Measurements from ENCODE around the gene PIGL.

Gene PIGL

DNA sequence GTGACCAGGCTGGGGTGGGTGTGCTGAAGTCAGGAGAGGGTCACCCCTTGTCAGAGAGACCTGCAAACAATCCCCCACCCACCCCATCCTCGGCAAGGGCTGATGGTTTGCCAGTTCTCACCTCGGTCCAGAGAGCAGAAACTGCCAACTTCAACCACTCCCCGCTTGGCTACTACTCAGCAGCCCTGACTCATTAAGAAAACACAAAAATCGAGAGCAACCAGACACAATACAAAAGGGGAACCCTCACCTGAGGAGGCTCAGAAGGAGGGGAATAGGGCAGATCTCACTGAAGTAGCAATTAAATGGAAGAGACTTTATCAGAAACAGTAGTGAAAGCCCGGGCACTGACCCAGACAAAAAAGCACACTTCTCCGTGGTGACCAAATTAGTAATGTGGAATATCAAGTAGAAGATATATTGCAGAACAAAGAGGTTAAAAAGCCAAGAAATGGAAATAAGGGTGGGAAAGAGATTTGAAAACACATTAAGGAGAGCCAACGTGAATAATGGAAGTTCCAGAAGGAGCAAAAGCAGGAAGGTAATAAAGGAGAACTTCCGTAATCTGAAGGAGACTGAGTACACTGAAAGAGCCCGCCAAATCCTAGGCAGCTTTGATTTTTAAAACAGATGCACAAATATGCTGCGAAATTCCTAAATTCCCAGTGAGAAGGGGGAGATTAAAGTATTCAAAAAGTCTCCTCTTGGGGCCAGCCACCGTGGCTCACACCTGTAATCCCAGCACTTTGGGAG lies 112.7 kb downstream of the PIGL start:
- DNase-seq, result peak; percentile 40 to 68
- H3K27ac ChIP-seq, result peak overlapping the region in 1 of 2 donors; percentile 40

DNA sequence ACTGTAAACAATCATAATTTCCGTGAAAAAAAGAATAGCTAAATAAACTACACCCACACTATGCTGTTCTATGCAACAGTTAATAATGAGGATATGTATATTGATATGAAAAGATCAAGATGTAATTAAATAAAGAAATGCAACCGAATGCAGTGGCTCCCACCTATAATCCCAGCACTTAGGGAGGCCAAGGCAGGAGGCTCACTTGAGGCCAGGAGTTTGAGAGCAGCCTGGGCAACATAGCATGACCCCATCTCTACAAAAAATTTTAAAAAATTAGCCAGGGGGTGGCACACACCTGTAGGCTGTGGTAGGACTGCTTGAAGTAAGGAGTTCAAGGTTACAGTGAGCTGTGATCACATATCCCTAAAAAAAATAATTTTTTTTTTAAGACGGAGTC lies 121.4 kb downstream of the PIGL start:
- Histone ChIP-seq H3K4me1 (no peaks in the 10 kb centered on the region), H3K27me3 (no peaks in the 10 kb centered on the region), H3K36me3 (peaks cover 5 to 13% (median 8%) of the 10 kb centered on the region in 3 donors), H3K9me3 (no peaks in the 10 kb centered on the region), H3K4me3 (no peak overlapping the region), H3K27ac (no peak overlapping the region)
- TF ChIP-seq, protein P1, sequence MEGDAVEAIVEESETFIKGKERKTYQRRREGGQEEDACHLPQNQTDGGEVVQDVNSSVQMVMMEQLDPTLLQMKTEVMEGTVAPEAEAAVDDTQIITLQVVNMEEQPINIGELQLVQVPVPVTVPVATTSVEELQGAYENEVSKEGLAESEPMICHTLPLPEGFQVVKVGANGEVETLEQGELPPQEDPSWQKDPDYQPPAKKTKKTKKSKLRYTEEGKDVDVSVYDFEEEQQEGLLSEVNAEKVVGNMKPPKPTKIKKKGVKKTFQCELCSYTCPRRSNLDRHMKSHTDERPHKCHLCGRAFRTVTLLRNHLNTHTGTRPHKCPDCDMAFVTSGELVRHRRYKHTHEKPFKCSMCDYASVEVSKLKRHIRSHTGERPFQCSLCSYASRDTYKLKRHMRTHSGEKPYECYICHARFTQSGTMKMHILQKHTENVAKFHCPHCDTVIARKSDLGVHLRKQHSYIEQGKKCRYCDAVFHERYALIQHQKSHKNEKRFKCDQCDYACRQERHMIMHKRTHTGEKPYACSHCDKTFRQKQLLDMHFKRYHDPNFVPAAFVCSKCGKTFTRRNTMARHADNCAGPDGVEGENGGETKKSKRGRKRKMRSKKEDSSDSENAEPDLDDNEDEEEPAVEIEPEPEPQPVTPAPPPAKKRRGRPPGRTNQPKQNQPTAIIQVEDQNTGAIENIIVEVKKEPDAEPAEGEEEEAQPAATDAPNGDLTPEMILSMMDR (IDR thresholded peaks at IDR 0.05), result no peak
- intact Hi-C loops (cut with DNase I; ENCODE audit: low total_unique reads), result no loop called here
- no peak for DNase-seq

More for the DNA sequence above, 112.7 kb downstream of the PIGL start:
- peaks cover 0 to 15% (median 9%) of the 10 kb centered on the region in 4 donors for H3K4me1 ChIP-seq
- H3K4me3 ChIP-seq, result peak overlapping the region; percentile 34 to 36
- H3K36me3 ChIP-seq, result peaks cover 16 to 21% (median 17%) of the 10 kb centered on the region in 3 donors
- TF ChIP-seq, protein P1 (IDR thresholded peaks at IDR 0.05), result no peak
- no peaks in the 10 kb centered on the region for H3K9me3 ChIP-seq
- no peaks in the 10 kb centered on the region for H3K27me3 ChIP-seq
- intact Hi-C loops (cut with DNase I; ENCODE audit: low total_unique reads), result no loop called here

DNA sequence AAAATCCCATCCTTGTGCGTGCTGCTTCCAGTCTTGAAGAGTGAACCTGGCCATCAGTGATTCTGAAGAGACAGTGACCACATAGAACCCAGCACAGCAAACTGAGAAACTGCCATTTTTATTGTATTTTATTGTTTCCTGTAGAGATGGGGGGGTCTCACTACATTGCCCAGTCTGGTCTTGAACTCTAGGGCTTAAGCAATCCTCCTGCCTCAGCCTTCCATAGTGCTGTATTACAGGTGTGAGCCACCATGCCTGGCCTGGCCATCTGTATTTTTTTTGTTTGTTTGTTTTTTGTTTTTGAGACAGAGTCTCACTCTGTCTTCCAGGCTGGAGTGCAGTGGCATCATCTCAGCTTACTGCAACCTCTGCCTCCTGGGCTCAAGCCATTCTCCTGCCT lies 122.4 kb downstream of the PIGL start:
- Histone ChIP-seq H3K4me1 (no peaks in the 10 kb centered on the region), H3K27me3 (no peaks in the 10 kb centered on the region), H3K4me3 (no peak overlapping the region), H3K9me3 (no peaks in the 10 kb centered on the region), H3K27ac (no peak overlapping the region), H3K36me3 (peaks cover 5 to 23% (median 18%) of the 10 kb centered on the region in 3 donors)
- intact Hi-C loops (cut with DNase I; ENCODE audit: low total_unique reads), result no loop called here
- DNase-seq, result no peak
- TF ChIP-seq, protein P1 (IDR thresholded peaks at IDR 0.05), result no peak

DNA sequence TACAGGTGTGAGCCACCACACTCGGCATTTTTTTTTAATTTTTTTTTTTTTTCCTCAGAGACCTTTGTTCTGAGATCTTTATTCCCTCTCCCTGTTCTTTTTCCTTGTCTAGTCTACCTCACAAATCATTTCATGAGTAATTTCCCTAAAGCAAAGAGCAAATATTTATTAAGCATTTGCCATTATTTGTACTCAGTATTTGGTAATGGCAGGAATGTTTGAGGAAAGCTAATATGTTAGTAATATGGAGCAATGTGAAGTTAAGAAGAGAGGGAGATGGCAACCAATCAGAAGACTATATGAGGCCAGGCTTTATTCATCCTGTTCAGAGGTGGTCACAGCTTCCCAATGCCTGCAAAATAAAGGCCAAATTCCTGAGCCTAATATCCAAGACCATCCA lies 122.9 kb downstream of the PIGL start:
- H3K9me3 ChIP-seq, result no peaks in the 10 kb centered on the region
- no peak for DNase-seq
- H3K27me3 ChIP-seq, result no peaks in the 10 kb centered on the region
- no peak overlapping the region for H3K4me3 ChIP-seq
- H3K36me3 ChIP-seq, result peaks cover 5 to 27% (median 18%) of the 10 kb centered on the region in 3 donors
- TF ChIP-seq, protein P1 (IDR thresholded peaks at IDR 0.05), result no peak
- no peak overlapping the region for H3K27ac ChIP-seq
- H3K4me1 ChIP-seq, result no peaks in the 10 kb centered on the region
- intact Hi-C loops (cut with DNase I; ENCODE audit: low total_unique reads), result no loop called here

DNA sequence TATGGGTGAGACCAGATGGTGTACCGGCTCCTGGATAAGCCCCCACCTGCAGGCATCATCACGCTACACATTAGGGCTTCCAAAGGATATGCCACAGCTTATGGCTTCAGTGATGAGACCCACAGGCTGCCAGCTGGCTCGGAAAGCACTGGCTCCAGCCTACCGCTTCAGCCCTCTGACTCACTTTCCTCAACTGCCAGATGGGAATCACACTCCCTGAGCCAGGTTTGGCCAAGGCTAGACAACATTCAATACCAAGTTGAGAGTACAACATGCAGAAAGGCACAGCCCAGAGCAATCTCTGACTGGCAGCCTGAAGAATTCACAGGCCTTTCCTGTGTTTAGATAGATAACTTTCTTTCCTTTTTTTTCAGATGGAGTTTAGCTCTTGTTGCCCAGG lies 126.0 kb downstream of the PIGL start:
- Histone ChIP-seq H3K27ac (no peak overlapping the region), H3K4me3 (no peak overlapping the region), H3K9me3 (no peaks in the 10 kb centered on the region), H3K36me3 (peaks cover 5 to 44% (median 24%) of the 10 kb centered on the region in 3 donors), H3K27me3 (no peaks in the 10 kb centered on the region), H3K4me1 (no peaks in the 10 kb centered on the region)
- intact Hi-C loops (cut with DNase I; ENCODE audit: low total_unique reads), result no loop called here
- TF ChIP-seq, protein P1 (IDR thresholded peaks at IDR 0.05), result no peak
- DNase-seq, result peak in 1 of 2 donors; percentile 62
